Transverse colon (tissue), 4 donors: Measurements from ENCODE around the gene ABCB11.

Source experiments
- POLR2A ChIP-seq: fragments of 450-650 bp; IDR thresholded peaks from one replicate; pipeline ENCODE4 v1.6.1; 2016; ENCODE audit warnings: antibody characterized with exemption, mild to moderate bottlenecking, moderate library complexity
- POLR2AphosphoS5 ChIP-seq, 3 donors: sonication (generic); formaldehyde crosslinking; IDR thresholded peaks; one replicate each; pipeline ENCODE4 v1.6.1; 2016; ENCODE audit warnings: antibody characterized with exemption in 3 of 3
- TF ChIP-seq, protein P1 (sequence below), 5 experiments: fragments of 200-600 bp in 3 of 5; fragments of 450-650 bp in 2 of 5; sonication (generic) in 3 of 5; IDR thresholded peaks; 1 replicate in 2 of 5; 2 replicates in 3 of 5; pipeline ENCODE4 v1.5.1; 2016 to 2017; ENCODE audit warnings: antibody characterized with exemption in 5 of 5, inconsistent platforms in 3 of 5, mild to moderate bottlenecking in 2 of 5, moderate library complexity in 1 of 5

DNA sequence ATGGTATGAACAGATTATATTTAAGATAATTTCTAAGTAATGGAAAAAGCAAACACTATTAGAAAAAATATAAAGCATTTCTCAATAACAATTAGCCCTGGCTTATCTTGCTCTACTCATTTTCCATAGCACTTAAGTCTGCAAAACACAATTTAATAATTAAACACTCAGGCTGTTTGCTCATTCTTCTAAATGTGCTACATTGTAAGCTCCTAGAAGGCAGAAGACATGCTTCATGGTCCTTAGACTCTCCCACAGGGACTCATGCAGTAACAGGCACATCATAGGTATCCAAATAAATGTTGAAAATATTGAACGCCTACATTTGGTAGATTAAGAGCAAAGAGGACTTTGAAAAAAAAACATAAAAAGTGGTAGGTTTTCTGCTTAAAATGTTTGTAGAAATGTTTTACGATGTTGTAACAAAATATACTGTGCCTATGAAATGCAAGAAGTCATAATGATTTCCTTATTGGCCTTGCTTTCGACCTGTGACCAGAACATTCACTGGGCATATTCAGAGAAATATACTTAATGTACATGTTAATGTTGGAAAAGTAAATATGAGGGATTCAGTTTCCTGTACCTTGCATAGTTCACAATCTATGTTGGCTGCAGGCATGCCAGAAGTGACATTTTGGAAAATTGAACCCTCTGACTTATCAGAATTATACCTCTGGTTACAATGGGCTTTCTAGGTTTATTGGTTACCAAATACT is 102.9 kb downstream of the ABCB11 start:
- TF ChIP-seq, protein P1, sequence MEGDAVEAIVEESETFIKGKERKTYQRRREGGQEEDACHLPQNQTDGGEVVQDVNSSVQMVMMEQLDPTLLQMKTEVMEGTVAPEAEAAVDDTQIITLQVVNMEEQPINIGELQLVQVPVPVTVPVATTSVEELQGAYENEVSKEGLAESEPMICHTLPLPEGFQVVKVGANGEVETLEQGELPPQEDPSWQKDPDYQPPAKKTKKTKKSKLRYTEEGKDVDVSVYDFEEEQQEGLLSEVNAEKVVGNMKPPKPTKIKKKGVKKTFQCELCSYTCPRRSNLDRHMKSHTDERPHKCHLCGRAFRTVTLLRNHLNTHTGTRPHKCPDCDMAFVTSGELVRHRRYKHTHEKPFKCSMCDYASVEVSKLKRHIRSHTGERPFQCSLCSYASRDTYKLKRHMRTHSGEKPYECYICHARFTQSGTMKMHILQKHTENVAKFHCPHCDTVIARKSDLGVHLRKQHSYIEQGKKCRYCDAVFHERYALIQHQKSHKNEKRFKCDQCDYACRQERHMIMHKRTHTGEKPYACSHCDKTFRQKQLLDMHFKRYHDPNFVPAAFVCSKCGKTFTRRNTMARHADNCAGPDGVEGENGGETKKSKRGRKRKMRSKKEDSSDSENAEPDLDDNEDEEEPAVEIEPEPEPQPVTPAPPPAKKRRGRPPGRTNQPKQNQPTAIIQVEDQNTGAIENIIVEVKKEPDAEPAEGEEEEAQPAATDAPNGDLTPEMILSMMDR (IDR thresholded peaks at IDR 0.05), result no peak
- TF ChIP-seq POLR2A (no peak), POLR2AphosphoS5 (IDR thresholded peaks at IDR 0.05) (no peak)
